Tibial nerve (tissue), 4 donors: ENCODE measurements around the gene PTPRD.

Experiments used
- EP300 ChIP-seq, 2 donors: sonication (generic); formaldehyde crosslinking; IDR thresholded peaks; one replicate each; pipeline ENCODE4 v1.6.1; 2017; ENCODE audit warnings: antibody characterized with exemption in 2 of 2, mild to moderate bottlenecking in 1 of 2
- POLR2A ChIP-seq, 2 donors: fragments of 450-650 bp; IDR thresholded peaks; one replicate each; pipeline ENCODE4 v1.6.1; 2017; ENCODE audit warnings: antibody characterized with exemption in 2 of 2, mild to moderate bottlenecking in 2 of 2, moderate library complexity in 2 of 2
- TF ChIP-seq, protein P1 (sequence below), 5 experiments: fragments of 200-600 bp in 3 of 5; fragments of 450-650 bp in 2 of 5; sonication (generic) in 3 of 5; IDR thresholded peaks; one replicate each; pipeline ENCODE4 v1.5.1; 2016 to 2019; ENCODE audit warnings: antibody characterized with exemption in 5 of 5, mild to moderate bottlenecking in 3 of 5, moderate library complexity in 2 of 5

- TF ChIP-seq, protein P1, sequence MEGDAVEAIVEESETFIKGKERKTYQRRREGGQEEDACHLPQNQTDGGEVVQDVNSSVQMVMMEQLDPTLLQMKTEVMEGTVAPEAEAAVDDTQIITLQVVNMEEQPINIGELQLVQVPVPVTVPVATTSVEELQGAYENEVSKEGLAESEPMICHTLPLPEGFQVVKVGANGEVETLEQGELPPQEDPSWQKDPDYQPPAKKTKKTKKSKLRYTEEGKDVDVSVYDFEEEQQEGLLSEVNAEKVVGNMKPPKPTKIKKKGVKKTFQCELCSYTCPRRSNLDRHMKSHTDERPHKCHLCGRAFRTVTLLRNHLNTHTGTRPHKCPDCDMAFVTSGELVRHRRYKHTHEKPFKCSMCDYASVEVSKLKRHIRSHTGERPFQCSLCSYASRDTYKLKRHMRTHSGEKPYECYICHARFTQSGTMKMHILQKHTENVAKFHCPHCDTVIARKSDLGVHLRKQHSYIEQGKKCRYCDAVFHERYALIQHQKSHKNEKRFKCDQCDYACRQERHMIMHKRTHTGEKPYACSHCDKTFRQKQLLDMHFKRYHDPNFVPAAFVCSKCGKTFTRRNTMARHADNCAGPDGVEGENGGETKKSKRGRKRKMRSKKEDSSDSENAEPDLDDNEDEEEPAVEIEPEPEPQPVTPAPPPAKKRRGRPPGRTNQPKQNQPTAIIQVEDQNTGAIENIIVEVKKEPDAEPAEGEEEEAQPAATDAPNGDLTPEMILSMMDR (IDR thresholded peaks at IDR 0.05): no peak
- TF ChIP-seq POLR2A (IDR thresholded peaks at IDR 0.05): no peak
- TF ChIP-seq EP300 (IDR thresholded peaks at IDR 0.05): no peak
These were observed 89.6 kb downstream of the PTPRD start for GRCh38 chr9:10523164-10523563.
